Left hindlimb (tissue), 1 donor: ENCODE data around the gene TMEM127.
A peak's percentile ranks its signal among the peaks of the same experiment; 100 is the strongest.
"Not testable (repeated sequence)": the region's sequence is repeated elsewhere in the genome, so short reads cannot be mapped to it uniquely, and the experiment has no call there.

Experiments
- DNase-seq: peaks from one replicate; pipeline ENCODE4 v3.0.0-alpha.2; 2018

Gene TMEM127

GRCh38 chr2:96262306-96262705 is 3.5 kb downstream of the TMEM127 start:
- DNase-seq, result no peak

DNA sequence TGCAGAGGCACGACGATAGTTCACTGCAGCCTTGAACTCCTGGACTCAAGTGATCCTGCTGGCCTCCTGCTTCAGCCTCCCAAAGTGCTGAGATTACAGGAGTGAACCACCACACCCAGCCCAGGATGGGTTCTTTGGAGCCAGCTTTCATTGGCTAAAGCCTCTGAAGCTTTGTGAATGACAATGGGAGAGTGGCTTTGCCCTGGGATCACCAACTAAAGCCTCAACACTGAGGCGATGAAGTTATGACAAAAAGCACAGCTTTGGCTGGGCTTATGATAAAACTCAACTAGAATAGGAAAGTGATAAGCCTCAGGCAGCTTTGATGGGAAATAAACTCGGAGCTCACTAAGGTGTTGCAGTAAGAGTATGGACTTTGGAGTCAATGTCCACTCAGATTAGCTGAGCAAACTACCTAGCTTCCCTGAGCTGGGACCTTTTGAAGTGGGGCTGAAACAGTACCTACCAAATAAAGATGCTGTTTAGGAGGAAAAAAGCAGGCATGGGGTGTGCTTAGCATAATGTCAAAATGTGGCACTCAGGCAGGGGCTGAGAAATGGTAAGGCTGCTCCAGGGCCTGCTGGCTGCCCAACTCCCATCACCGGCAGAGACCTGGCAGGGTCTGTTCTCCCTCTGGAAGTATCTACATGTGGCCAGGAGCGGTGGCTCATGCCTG is 4.3 kb downstream of the TMEM127 start:
- no peak for DNase-seq

DNA sequence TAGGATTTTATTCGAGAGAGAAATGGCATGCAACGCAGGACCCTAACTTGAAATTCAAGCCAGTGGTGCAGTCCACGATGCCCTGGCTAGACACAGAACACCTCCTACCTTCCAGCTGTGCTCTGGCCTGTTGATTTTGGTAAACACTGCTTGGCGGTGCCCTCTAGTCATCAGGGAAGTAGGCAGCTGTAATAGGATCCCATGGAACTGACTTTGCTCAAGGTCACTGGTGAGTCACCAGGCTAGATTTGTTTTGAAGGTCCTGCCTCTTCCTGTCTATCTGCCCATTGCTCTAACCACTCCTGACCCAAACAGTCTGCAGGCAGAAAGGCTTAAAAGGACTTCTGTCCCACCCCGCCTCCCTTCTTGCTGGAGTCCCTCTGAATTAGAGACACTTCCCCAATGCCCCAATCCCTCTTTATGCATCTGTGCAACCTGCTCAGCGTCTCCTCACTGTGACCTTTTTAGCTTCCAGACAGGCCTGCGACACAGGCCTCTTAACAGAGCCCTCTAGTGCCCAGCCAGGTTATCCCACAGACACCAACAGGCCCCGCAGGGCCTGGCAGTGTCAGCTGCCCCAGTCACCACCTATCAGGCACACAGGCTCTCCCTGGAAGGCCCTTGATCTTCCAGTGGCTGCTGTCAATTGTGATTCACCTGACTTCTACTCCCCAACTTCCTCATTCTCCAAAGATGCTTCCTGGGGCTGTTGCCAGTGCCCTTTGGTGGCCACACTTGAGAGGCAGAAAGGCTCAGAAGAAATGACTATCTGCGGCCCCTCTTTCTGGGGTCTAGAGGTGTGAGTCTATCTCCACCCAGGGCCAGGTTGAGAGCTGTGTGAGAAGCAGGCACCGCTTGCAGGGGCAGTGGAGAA is 5.2 kb downstream of the TMEM127 start:
- no peak for DNase-seq

DNA sequence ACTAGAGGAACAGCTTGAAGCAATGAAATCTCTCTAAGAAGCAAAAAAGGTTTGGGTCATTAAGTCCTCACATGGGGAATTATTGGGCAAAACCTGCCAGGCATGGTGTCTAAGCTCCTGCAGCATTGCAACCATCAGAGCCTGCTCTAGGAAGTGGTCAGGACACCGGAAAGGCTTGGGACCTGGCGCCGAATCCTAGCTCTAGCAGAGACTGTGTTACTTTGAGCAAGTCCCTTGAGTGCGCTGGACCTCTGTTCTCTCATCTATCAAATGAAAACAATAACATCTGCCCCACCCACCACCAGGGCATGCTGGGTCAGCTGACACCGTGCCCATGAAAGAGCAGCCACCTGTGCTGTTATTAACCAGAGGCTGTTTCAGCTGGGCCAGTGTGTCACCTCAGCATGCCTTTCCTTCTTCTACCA is 6.3 kb downstream of the TMEM127 start:
- no peak for DNase-seq

- DNase-seq, result no peak
Observed at GRCh38 chr2:96258166-96259022, 7.4 kb downstream of the TMEM127 start.

- DNase-seq, result not testable (repeated sequence)
Observed at GRCh38 chr2:96257744-96258143, 8.1 kb downstream of the TMEM127 start.

DNA sequence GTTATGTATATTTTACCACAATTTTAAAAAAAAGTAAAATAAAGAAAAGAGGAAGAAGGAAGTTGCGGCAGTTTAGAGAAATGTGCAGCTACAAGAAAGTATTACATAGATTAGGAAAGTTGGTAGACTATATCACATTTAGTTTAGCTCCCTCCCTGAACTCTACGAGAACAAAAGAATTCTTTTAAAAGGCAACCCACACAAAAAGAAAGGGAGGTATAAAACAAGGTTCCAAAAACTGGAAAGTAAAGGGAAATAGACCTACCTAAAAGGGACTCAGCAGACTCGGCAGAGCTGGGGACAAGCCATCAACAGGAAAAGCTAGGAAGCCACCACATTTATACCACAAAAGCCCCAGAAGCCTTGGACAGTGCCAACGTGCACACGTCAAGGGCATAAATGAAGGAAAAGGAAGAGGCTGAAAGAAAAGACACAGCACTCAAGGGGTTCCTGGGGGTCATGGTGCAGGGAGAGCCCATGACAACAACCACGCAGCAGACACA is 9.1 kb downstream of the TMEM127 start:
- no peak for DNase-seq

- DNase-seq, result no peak
Observed at GRCh38 chr2:96254571-96254970, 11.2 kb downstream of the TMEM127 start.

GRCh38 chr2:96253006-96253405 is 12.8 kb downstream of the TMEM127 start:
- DNase-seq, result no peak

GRCh38 chr2:96252526-96252925 is 13.3 kb downstream of the TMEM127 start:
- DNase-seq, result no peak

GRCh38 chr2:96251721-96252292 is 14.0 kb downstream of the TMEM127 start:
- DNase-seq, result peak; percentile 67

GRCh38 chr2:96250188-96250587 is 15.6 kb downstream of the TMEM127 start:
- no peak for DNase-seq

GRCh38 chr2:96249654-96250053 is 16.1 kb downstream of the TMEM127 start:
- no peak for DNase-seq

DNA sequence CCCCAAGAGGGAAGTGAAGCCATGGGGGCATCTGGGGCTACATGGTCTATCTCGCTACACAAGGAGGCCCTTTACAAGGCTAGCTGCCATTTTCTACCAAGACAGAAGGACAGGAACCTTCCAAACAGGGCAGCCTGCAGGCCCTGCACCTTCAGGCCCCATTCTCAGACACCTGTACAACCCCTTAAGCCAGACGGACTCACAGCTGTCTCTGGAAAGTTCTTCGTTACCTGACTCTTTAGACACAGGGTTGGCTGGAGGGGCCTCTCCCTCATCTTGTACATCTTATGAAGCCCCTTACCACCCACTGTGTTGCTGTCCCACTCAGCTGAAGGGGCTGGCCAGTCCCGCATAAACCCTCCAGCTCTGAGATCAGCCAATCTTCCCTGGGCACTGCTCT is 17.2 kb downstream of the TMEM127 start:
- DNase-seq, result no peak

- no peak for DNase-seq
Observed at GRCh38 chr2:96247896-96248295, 17.9 kb downstream of the TMEM127 start.

DNA sequence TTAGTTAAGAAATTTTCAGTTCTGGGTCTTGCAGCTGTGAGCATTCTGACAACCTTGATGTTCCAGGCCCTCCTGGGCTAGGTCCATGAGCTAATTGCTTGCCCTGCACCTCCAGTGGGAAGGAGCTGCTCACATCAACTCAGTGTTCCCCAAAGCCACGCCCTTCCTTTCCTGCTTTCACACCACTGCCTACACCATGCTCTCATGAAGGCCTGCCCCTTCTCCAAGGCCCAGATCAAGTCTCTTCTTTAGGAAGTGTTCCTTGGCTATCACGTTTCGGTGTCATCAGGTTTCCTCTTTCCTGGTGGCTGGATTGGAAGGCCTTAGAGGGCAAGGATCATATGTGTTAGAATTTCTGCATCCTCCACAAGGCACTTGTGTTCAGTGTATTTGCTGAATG is 18.8 kb downstream of the TMEM127 start:
- DNase-seq, result no peak

GRCh38 chr2:96245609-96246390 is 20.0 kb downstream of the TMEM127 start:
- no peak for DNase-seq

DNA sequence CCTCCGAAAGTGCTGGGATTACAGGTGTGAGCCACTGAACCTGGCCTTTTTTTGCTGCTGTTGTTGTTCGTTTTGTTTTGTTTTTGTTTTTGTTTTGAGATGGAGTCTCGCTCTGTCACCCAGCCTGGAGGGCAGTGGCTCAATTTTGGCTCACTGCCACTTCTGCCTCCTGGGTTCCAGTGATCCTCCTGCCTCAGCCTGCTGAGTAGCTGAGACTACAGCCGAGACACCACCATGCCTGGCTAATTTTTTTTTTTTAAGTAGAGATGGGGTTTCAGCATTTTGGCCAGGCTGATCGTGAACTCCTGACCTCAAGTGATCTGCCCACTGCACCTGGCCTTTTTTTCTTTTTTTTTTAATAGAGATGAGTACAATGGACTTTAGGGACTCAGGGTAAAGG is 22.0 kb downstream of the TMEM127 start:
- no peak for DNase-seq

- DNase-seq, result no peak
Observed at GRCh38 chr2:96241900-96242611, 23.7 kb downstream of the TMEM127 start.

DNA sequence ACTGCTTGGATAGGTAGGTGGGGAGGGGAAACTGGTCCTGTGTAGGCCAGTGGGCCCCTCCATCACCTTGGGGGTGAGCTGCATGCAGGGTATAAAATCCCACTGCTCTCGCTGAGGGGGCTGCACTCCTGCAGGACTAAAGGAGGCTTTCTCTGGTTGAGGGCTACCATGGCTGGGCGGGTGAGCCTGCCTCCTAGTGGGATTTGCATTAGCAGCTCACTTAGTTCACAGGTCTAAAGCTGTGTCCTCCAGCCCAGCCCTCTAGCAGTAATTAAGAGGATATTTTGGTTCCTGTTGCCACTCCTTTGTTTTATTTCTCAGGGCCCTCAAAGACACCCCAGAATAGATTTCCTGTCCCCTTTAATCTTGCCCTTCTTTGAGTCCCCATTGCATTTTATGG is 24.6 kb downstream of the TMEM127 start:
- no peak for DNase-seq

GRCh38 chr2:96240341-96241038 is 25.3 kb downstream of the TMEM127 start:
- no peak for DNase-seq
